Mesenchymal stem cell (in vitro differentiated cells and primary cell): ENCODE measurements around the gene HDGFL2.

ENCODE experiments used
- DNase-seq: peaks from one replicate; pipeline ENCODE4 v3.0.0-alpha.2; 2013
- H2AFZ ChIP-seq: one replicate; pipeline ENCODE4 v1.6.1; 2013; ENCODE audit warnings: low read depth, mild to moderate bottlenecking, control low read depth, inconsistent platforms, low read length, moderate library complexity
- H2AK5ac ChIP-seq: 2 replicates; pipeline ENCODE4 v1.6.1; 2013; ENCODE audit warnings: low read length, moderate library complexity, mild to moderate bottlenecking, inconsistent platforms; ENCODE audit not compliant: severe bottlenecking
- H2BK120ac ChIP-seq: one replicate; pipeline ENCODE4 v1.6.1; 2013; ENCODE audit warnings: low read depth, mild to moderate bottlenecking, inconsistent platforms, low read length, moderate library complexity
- H2BK12ac ChIP-seq, 2 experiments: one replicate each; pipeline ENCODE4 v1.6.1; 2013; ENCODE audit warnings: inconsistent platforms in 2 of 2, low read length in 2 of 2, mild to moderate bottlenecking in 2 of 2, moderate library complexity in 2 of 2, control low read depth in 1 of 2
- H2BK15ac ChIP-seq: one replicate; pipeline ENCODE4 v1.6.1; 2013; ENCODE audit warnings: mild to moderate bottlenecking, low read depth, inconsistent platforms; ENCODE audit not compliant: poor library complexity, severe bottlenecking
- H2BK5ac ChIP-seq: 2 replicates; pipeline ENCODE4 v1.6.1; 2013; ENCODE audit warnings: low read depth, mild to moderate bottlenecking, low read length, control low read depth, inconsistent platforms; ENCODE audit not compliant: poor library complexity, severe bottlenecking
- H3K14ac ChIP-seq, 2 experiments: one replicate each; pipeline ENCODE4 v1.6.1; 2013; ENCODE audit warnings: inconsistent platforms in 2 of 2, low read length in 2 of 2, control low read depth in 1 of 2, mild to moderate bottlenecking in 1 of 2, moderate library complexity in 1 of 2
- H3K18ac ChIP-seq, 2 experiments: one replicate each; pipeline ENCODE4 v1.6.1; 2013; ENCODE audit warnings: inconsistent platforms in 2 of 2, low read length in 2 of 2, control low read depth in 1 of 2, low read depth in 1 of 2, mild to moderate bottlenecking in 1 of 2
- H3K23ac ChIP-seq, 2 experiments: one replicate each; pipeline ENCODE4 v1.6.1; 2013; ENCODE audit warnings: inconsistent platforms in 2 of 2, low read length in 2 of 2, mild to moderate bottlenecking in 2 of 2, moderate library complexity in 2 of 2, control low read depth in 1 of 2
- H3K27ac ChIP-seq: 2 replicates; pipeline ENCODE4 v1.5.1; 2013; ENCODE audit warnings: mild to moderate bottlenecking, moderate library complexity, low read length, control low read depth, inconsistent platforms; ENCODE audit not compliant: poor library complexity, severe bottlenecking
- H3K27me3 ChIP-seq, 2 experiments: 2 replicates each; pipeline versions ENCODE4 v1.6.1 to v1.7.0; 2013; ENCODE audit warnings: low read length in 2 of 2, mild to moderate bottlenecking in 2 of 2, moderate library complexity in 2 of 2, control low read depth in 1 of 2, inconsistent platforms in 1 of 2; ENCODE audit not compliant: control insufficient read depth in 1 of 2, insufficient read depth in 1 of 2
- H3K36me3 ChIP-seq, 2 experiments: 2 replicates each; pipeline versions ENCODE4 v1.6.1 to v1.7.0; 2013; ENCODE audit warnings: low read length in 2 of 2, control low read depth in 1 of 2, inconsistent platforms in 1 of 2, low read depth in 1 of 2, mild to moderate bottlenecking in 1 of 2; ENCODE audit not compliant: insufficient read depth in 2 of 2, control insufficient read depth in 1 of 2
- H3K4ac ChIP-seq, 2 experiments: one replicate each; pipeline ENCODE4 v1.6.1; 2013; ENCODE audit warnings: inconsistent platforms in 2 of 2, low read length in 2 of 2, mild to moderate bottlenecking in 2 of 2, moderate library complexity in 2 of 2, control low read depth in 1 of 2, low read depth in 1 of 2
- H3K4me1 ChIP-seq: 2 replicates; pipeline ENCODE4 v1.6.1; 2013; ENCODE audit warnings: low read depth, low read length, control low read depth; ENCODE audit not compliant: control insufficient read depth, insufficient read depth
- H3K4me2 ChIP-seq: 2 replicates; pipeline ENCODE4 v1.6.1; 2013; ENCODE audit warnings: low read length, mild to moderate bottlenecking, inconsistent platforms; ENCODE audit not compliant: poor library complexity, severe bottlenecking
- H3K4me3 ChIP-seq, 2 experiments: 2 replicates each; pipeline versions ENCODE4 v1.5.1 to v1.7.0; 2013; ENCODE audit warnings: low read length in 2 of 2, mild to moderate bottlenecking in 2 of 2, control low read depth in 1 of 2, low read depth in 1 of 2; ENCODE audit not compliant: insufficient read depth in 1 of 2
- H3K79me1 ChIP-seq: replicated peaks from 2 replicates; pipeline ENCODE4 v1.6.1; 2013; ENCODE audit warnings: mild to moderate bottlenecking, control low read depth, low read length, inconsistent platforms; ENCODE audit not compliant: poor library complexity, severe bottlenecking
- H3K9ac ChIP-seq: 2 replicates; pipeline ENCODE4 v1.7.0; 2013; ENCODE audit warnings: mild to moderate bottlenecking, low read length, moderate library complexity
- H3K9me3 ChIP-seq: 2 replicates; pipeline ENCODE4 v1.7.0; 2013; ENCODE audit warnings: mild to moderate bottlenecking, low read length; ENCODE audit not compliant: control insufficient read depth
- H4K8ac ChIP-seq: one replicate; pipeline ENCODE4 v1.6.1; 2013; ENCODE audit warnings: inconsistent platforms, mild to moderate bottlenecking, low read length, moderate library complexity
- H4K91ac ChIP-seq: one replicate; pipeline ENCODE4 v1.6.1; 2013; ENCODE audit warnings: mild to moderate bottlenecking, low read length, inconsistent platforms
- WGBS: methylation state at CpG from one replicate; pipeline ENCODE4 v1.1.7; 2013; ENCODE audit warnings: mixed read lengths; 5-methylcytosine and 5-hydroxymethylcytosine counted together

Gene HDGFL2

GRCh38 chr19:4477034-4477801 lies 5.1 kb downstream of the HDGFL2 start:
- Histone ChIP-seq H4K8ac (no peak overlapping the region), H3K36me3 (peaks cover 44 to 50% of the 10 kb centered on the region in 2 experiments), H3K4ac (no peak overlapping the region), H3K18ac (no peak overlapping the region), H2BK15ac (no peak overlapping the region), H3K79me1 (peaks cover 27% of the 10 kb centered on the region), H3K23ac (no peak overlapping the region), H3K4me3 (no peak overlapping the region), H2BK120ac (no peak overlapping the region), H4K91ac (no peak overlapping the region), H2AFZ (no peak overlapping the region), H3K14ac (no peak overlapping the region), H2BK5ac (no peak overlapping the region), H2AK5ac (no peak overlapping the region), H3K27me3 (no peaks in the 10 kb centered on the region), H2BK12ac (no peak overlapping the region), H3K9me3 (no peaks in the 10 kb centered on the region), H3K4me1 (peaks cover 19% of the 10 kb centered on the region), H3K4me2 (no peak overlapping the region), H3K27ac (no peak overlapping the region), H3K9ac (no peak overlapping the region)
- WGBS, result 89% methylated on average over 16 of the region's 16 CpGs
- no peak for DNase-seq

- no peak overlapping the region for H4K91ac ChIP-seq
- no peak overlapping the region for H2BK12ac ChIP-seq
- no peak overlapping the region for H3K9ac ChIP-seq
- peaks cover 50 to 65% of the 10 kb centered on the region in 2 experiments for H3K36me3 ChIP-seq
- no peak overlapping the region for H2BK15ac ChIP-seq
- no peak overlapping the region for H3K14ac ChIP-seq
- no peak overlapping the region for H3K4me3 ChIP-seq
- H3K27me3 ChIP-seq, result no peaks in the 10 kb centered on the region
- H3K23ac ChIP-seq, result no peak overlapping the region
- DNase-seq, result no peak
- H3K27ac ChIP-seq, result no peak overlapping the region
- no peak overlapping the region for H2BK5ac ChIP-seq
- no peak overlapping the region for H2BK120ac ChIP-seq
- H4K8ac ChIP-seq, result no peak overlapping the region
- H2AK5ac ChIP-seq, result no peak overlapping the region
- H3K9me3 ChIP-seq, result no peaks in the 10 kb centered on the region
- WGBS, result 96% methylated on average over 35 of the region's 35 CpGs
- H3K4me1 ChIP-seq, result no peaks in the 10 kb centered on the region
- peaks cover 39% of the 10 kb centered on the region for H3K79me1 ChIP-seq
- no peak overlapping the region for H3K4me2 ChIP-seq
- no peak overlapping the region for H2AFZ ChIP-seq
- no peak overlapping the region for H3K18ac ChIP-seq
- no peak overlapping the region for H3K4ac ChIP-seq
Observed at GRCh38 chr19:4482721-4483364, 10.7 kb downstream of the HDGFL2 start.

- 96% methylated on average over 18 of the region's 19 CpGs for WGBS
Observed at GRCh38 chr19:4483385-4483784, 11.3 kb downstream of the HDGFL2 start.

GRCh38 chr19:4487572-4487971 lies 15.5 kb downstream of the HDGFL2 start:
- no peaks in the 10 kb centered on the region for H3K27me3 ChIP-seq
- no peak overlapping the region for H2BK120ac ChIP-seq
- 94% methylated on average over 11 of the region's 11 CpGs for WGBS
- no peak overlapping the region for H2AK5ac ChIP-seq
- H3K18ac ChIP-seq, result no peak overlapping the region
- peaks cover 45% of the 10 kb centered on the region for H3K79me1 ChIP-seq
- H3K9ac ChIP-seq, result no peak overlapping the region
- no peak overlapping the region for H3K14ac ChIP-seq
- H3K36me3 ChIP-seq, result peaks cover 69 to 78% of the 10 kb centered on the region in 2 experiments
- H4K8ac ChIP-seq, result no peak overlapping the region
- DNase-seq, result no peak
- H3K4ac ChIP-seq, result no peak overlapping the region
- peaks cover 2% of the 10 kb centered on the region for H3K4me1 ChIP-seq
- H3K9me3 ChIP-seq, result no peaks in the 10 kb centered on the region
- H2BK15ac ChIP-seq, result no peak overlapping the region
- no peak overlapping the region for H2BK12ac ChIP-seq
- H2AFZ ChIP-seq, result no peak overlapping the region
- H3K4me2 ChIP-seq, result no peak overlapping the region
- no peak overlapping the region for H2BK5ac ChIP-seq
- H4K91ac ChIP-seq, result no peak overlapping the region
- no peak overlapping the region for H3K23ac ChIP-seq
- no peak overlapping the region for H3K4me3 ChIP-seq
- no peak overlapping the region for H3K27ac ChIP-seq

More at GRCh38 chr19:4483385-4483784, 11.3 kb downstream of the HDGFL2 start:
- no peak overlapping the region for H3K18ac ChIP-seq
- no peak overlapping the region for H3K9ac ChIP-seq
- no peak overlapping the region for H3K27ac ChIP-seq
- H3K79me1 ChIP-seq, result peaks cover 40% of the 10 kb centered on the region
- H3K36me3 ChIP-seq, result peaks cover 51 to 66% of the 10 kb centered on the region in 2 experiments
- no peak for DNase-seq
- H3K9me3 ChIP-seq, result no peaks in the 10 kb centered on the region
- H2BK5ac ChIP-seq, result no peak overlapping the region
- no peak overlapping the region for H4K91ac ChIP-seq
- no peak overlapping the region for H2AFZ ChIP-seq
- H3K27me3 ChIP-seq, result no peaks in the 10 kb centered on the region
- no peak overlapping the region for H2BK12ac ChIP-seq
- H2BK15ac ChIP-seq, result no peak overlapping the region
- no peak overlapping the region for H3K4ac ChIP-seq
- H3K23ac ChIP-seq, result no peak overlapping the region
- no peak overlapping the region for H2BK120ac ChIP-seq
- no peak overlapping the region for H3K4me2 ChIP-seq
- no peak overlapping the region for H3K14ac ChIP-seq
- H2AK5ac ChIP-seq, result no peak overlapping the region
- no peak overlapping the region for H4K8ac ChIP-seq
- no peak overlapping the region for H3K4me3 ChIP-seq
- no peaks in the 10 kb centered on the region for H3K4me1 ChIP-seq
